GM21576 (cell line): ENCODE data around the gene B4GALT2.
A peak's percentile ranks its signal among the peaks of the same experiment; 100 is the strongest.

Source experiments
- ATAC-seq: cut with Tn5 transposase; IDR thresholded peaks from one replicate; pipeline ENCODE4 v1.9.1; 2021; ENCODE audit warnings: mild to moderate bottlenecking, moderate library complexity; ENCODE audit not compliant: unreplicated experiment

Gene B4GALT2

DNA sequence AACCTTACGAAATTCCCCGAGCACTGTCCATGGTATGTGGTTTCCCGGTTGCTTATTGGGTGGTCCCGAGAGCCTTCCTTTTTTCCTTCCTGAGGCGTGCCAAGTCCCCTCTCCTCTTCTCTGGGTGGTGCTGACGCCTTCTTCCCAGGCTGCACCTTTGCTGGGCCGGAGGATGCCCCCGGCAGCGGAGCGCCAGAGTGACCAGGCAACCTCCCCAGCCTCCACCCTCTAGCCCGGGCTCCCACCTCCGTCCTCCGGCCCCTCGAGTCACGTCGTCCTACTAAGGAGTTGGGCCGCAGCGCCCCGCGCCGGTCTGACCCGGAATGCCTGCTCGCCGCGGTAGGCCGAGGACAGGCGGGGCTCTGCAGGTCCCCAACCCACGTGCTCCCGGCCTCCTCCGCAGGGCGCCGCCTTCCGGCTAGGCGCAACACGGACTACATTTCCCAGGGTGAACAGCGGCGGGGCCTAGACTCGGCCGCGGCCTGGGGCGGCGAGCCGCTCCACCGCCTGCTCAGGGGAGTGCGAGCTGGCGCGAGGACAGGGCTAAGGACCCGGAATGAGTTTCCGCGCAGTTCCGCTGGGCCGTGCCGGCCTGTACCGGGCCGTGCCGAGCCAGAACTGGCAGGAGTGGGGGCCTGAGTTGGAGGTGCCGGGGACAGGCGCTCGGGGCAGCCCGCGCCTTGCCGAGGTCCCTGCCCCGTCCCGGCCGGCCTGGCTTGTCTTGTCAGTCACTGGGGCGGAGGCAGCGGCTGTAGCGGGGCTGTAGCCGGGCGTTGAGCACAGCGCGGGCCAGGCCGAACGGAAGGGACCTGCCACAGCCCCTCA, 32.6 kb upstream of the B4GALT2 start, which contains the start of gene IPO13:
Gene IPO13 (plus strand): TSS at position 715 of the 825 bp plus-strand sequence. CDS start 651 bp downstream, outside the sequence.
- ATAC-seq, result peak; percentile 91

DNA sequence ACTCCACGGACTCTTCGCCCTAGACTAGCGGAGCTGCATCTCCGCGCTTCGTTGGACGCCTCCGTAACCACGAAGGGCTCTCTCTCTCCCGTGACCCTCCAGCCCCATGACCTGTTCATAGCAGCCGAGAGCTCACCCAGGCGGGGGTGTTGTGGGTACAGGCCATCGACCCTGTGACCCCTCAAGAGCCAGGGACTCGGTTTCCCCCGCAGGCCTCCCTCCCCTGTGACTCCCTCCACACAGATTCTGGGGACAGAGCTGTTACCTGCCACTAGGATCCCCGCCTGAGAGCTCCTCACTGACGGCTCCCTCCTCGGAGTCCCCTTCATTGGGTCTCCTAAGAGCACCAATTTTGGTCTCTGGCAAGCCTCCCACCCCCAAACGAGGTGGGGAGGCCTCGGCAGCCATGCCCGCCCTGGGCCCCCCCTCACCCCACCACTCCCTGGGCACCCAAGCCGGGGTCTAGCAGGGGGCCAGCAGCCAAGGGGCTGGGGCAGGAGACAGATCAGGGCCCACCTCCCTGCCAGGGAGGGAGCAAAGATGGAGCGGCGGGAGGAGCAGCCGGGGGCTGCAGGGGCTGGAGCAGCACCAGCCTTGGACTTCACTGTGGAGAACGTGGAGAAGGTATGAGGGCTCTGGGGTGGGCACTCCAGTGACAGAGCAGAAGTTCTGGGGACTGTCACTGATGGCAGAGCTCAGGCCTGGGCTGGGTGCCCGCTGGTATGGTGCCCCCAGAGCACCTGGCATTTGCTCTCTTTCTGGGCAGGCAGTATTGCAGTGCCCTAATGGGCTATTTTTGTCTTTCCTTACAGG, 31.7 kb upstream of the B4GALT2 start:
- ATAC-seq, result no peak

DNA sequence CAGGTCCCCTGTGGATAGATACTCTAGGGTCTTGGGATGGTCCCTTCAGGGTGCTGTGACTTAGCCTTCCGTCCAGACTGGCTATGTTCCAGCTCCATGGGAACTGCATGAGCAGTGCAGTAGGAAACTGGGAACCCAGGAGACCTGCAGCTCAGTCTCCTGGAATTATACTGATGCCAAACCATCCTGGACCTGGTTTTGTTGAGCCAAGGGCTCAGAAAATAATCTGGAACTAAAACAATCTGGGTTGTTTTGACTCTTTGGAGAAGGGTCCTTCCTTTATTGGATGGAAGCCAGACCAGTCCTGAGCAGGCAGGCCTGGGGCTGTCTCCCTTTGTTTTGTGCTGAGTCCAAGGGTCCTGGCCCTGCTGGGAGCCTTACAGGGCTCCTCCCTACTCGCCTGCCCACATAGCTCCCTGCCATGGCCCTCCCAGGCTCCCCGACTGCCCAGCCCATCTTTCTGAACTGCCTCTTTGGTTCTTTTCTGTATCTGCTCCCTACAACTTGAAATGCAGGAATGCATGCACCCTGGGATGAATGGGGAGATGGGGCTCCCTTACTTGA, 31.1 kb upstream of the B4GALT2 start:
- no peak for ATAC-seq

DNA sequence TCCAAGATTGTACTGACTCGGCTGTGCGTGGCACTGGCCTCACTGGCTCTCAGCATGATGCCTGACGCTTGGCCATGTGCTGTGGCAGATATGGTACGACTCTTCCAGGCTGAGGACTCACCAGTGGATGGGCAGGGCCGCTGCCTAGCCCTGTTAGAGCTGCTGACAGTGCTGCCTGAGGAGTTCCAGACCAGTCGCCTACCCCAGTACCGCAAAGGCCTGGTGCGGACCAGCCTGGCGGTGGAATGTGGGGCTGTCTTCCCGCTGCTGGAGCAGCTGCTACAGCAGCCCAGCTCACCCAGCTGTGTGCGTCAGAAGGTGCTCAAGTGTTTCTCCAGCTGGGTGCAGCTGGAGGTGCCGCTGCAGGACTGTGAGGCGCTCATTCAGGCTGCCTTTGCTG, 29.3 kb upstream of the B4GALT2 start:
- no peak for ATAC-seq

DNA sequence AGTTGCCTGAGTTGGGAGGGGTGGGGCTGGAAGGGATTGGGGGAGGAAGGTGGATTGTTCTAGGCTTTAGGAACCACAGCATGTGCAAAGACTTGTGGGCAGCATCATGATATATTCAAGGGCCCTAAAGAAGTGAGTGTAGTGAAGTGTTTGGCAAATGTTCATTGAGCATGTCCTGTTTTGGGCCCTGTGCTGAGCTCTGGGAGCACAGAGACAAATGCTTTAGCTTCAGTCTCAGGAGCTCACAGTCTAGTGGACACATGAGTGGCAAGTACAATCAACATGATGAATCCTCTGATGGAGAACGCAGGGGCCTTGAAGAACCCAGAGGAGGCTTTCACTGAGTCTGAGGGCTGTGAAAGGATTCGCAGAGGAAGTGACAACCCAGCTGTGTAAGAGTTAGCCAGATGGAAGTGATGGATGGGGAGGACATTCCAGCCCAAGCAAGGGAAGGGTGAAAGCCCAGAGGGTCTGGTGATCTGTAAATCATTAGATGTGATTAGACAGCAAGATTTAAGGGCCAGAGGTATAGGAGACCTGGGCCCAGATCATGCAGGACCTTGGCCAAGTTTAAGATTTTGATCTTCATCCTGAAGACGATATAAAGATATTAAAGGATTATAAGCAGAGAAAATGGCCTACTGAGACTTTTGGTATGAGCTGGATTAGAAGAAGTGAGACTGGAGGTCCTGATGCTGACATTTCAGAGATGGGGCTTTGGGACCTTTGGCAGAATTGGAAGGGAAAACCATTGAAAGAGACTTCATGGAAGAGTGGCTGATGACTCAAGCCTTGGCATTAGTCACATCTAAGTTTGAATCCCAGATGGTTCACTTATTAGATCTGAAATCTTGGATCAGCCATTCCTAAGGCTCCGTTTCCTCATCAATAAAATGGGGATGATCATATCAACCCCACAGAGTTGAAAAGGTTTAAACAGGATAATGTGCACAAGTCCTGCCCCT, 27.7 kb upstream of the B4GALT2 start:
- ATAC-seq, result no peak

GRCh38 chr1:43952731-43953346, 26.2 kb upstream of the B4GALT2 start:
- ATAC-seq, result no peak

GRCh38 chr1:43953361-43953760, 25.6 kb upstream of the B4GALT2 start:
- no peak for ATAC-seq

GRCh38 chr1:43954036-43954435, 25.0 kb upstream of the B4GALT2 start:
- ATAC-seq, result no peak

GRCh38 chr1:43956234-43956633, 22.8 kb upstream of the B4GALT2 start:
- ATAC-seq, result no peak

- ATAC-seq, result no peak
These were observed 21.5 kb upstream of the B4GALT2 start for GRCh38 chr1:43957407-43958040.

DNA sequence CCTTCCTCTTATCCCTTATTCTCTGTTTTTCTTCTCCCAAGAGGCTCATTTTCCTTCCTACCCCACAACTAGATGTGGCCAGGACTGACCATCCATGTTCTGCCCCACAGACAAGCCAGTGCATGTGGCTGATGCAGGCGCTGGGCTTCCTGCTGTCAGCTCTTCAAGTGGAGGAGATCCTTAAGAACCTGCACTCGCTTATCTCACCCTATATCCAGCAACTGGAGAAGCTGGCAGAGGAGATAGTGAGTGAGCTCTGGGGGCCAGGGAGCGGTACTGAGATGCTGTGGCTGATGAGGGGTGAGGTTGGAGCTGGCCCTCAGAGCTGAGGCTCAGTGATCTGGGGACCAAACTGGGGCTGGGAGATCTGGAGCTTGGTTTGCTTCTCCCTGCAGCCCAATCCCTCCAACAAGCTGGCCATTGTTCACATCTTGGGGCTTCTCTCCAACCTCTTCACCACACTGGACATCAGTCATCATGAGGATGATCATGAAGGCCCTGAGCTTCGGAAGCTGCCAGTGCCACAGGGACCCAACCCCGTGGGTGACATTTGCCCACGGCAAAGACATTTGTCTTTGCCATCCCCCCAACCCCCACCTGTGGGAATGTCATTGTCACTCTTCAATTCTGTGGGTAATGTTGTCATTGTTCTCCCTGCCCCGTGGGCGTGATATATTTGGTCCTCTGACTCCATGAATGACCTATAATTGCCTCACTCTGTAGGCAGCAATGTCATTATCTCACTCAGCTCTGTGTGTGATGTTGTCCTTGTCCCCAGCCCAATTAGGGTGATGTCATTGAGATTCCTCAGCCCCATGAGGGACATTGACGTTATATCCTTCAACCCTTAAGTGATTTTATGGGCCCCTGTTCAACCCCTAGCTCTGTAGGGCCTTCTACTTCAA, 20.4 kb upstream of the B4GALT2 start:
- no peak for ATAC-seq

GRCh38 chr1:43960798-43961197, 18.2 kb upstream of the B4GALT2 start:
- no peak for ATAC-seq

- ATAC-seq, result no peak
These were observed 17.3 kb upstream of the B4GALT2 start for GRCh38 chr1:43961692-43962091.

DNA sequence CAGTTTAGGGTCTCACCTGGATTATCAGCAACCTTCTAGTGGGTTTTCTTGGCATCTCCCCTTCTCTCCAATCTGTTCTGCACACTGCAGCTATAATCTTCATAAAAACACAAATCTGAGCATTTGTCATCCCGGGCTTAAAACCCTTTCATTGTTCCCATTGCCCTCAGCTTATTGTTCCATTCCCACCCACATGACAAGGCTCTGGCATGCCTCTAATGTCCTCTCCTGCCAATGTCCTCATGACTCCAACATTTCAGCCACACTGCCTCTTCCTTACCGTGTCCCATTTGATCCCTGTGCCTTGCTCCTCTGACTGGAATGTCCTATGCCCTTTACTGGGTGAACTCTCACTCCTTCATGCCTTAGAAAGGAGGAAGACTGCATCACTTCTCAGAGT, 16.7 kb upstream of the B4GALT2 start:
- no peak for ATAC-seq

GRCh38 chr1:43963006-43963405, 16.0 kb upstream of the B4GALT2 start:
- ATAC-seq, result no peak

GRCh38 chr1:43963890-43964289, 15.1 kb upstream of the B4GALT2 start:
- ATAC-seq, result no peak

DNA sequence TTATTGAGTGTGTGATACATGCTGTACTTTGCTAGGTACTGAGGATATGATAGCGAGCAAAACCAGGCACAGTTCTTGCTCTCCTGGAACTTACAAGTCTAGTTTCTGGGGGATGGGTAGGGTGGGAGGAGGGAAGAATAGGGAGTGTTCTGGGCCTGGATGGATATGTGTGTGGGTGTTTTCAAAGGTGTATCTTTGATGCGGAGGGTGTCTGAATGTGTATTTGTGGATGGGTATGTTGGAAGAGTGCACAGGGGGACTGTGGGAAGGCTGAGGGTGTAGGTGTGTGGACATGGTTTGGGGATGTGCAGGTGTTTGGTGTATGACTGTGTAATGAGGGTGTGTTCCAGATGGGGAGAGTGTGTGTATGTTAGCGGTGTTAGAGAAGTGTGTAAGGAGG, 13.7 kb upstream of the B4GALT2 start:
- ATAC-seq, result no peak

DNA sequence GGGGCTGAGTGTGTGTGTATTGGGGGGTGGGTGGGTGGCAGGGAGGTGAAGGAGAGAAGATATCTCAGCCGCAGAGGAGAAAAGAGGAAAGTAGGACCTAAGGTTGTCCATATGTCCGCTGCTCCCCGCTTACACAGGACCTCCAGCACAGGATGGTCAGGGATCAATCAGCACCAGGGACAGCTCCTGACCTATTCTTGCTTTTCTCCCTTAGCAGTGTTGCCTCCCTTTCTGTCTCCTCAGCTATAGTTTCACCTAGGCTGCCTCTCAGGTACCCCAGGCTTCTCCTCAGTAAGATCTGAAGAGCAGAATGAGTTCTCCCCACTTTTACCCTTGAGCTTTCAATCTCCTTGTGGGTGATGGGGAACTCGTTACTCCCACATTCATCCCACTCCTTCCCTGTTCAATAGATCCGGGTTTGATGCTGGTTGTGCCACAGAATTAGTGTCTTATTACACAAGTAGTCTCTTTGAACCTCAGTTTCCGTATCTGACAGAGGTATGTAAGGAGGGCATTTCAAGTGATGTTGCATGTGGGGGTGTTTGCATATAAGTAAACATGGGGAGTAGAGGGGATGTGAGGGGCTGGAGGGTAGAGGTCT, 10.6 kb upstream of the B4GALT2 start:
- no peak for ATAC-seq
